Brain microvascular endothelial cell (primary cell): ENCODE results near the gene SLC12A1.

Experiments used
- DNase-seq: peaks from one replicate; pipeline ENCODE4 v3.0.0-alpha.2; 2020
- H3K27ac ChIP-seq: fragments of 250-450 bp; sonication (Bioruptor Pico); 2 replicates; pipeline ENCODE4 v1.5.1; 2020; ENCODE audit warnings: mild to moderate bottlenecking, moderate library complexity
- H3K27me3 ChIP-seq: fragments of 250-450 bp; sonication (Bioruptor Pico); replicated peaks from 2 replicates; pipeline ENCODE4 v1.5.1; 2020; ENCODE audit warnings: mild to moderate bottlenecking
- H3K36me3 ChIP-seq: fragments of 250-450 bp; sonication (Bioruptor Pico); replicated peaks from 2 replicates; pipeline ENCODE4 v1.5.1; 2020; ENCODE audit warnings: mild to moderate bottlenecking
- H3K4me3 ChIP-seq: 2 replicates; pipeline ENCODE4 v1.5.1; 2011; ENCODE audit warnings: low read depth, mild to moderate bottlenecking, control low read depth, low read length, moderate library complexity
- in situ Hi-C: cut with HindIII; loops from 2 replicates; pipeline ENCODE4 v1.10.0; 2017; ENCODE audit warnings: low sequenced_read_pairs, low pct_ligation_motif_present
- TF ChIP-seq, protein P1 (sequence below): IDR thresholded peaks from 2 replicates; pipeline ENCODE4 v1.5.1; 2011; ENCODE audit warnings: low read depth, mild to moderate bottlenecking, moderate library complexity, low read length, control low read depth, inconsistent platforms; ENCODE audit errors: missing control alignments

The SLC12A1 gene

DNA sequence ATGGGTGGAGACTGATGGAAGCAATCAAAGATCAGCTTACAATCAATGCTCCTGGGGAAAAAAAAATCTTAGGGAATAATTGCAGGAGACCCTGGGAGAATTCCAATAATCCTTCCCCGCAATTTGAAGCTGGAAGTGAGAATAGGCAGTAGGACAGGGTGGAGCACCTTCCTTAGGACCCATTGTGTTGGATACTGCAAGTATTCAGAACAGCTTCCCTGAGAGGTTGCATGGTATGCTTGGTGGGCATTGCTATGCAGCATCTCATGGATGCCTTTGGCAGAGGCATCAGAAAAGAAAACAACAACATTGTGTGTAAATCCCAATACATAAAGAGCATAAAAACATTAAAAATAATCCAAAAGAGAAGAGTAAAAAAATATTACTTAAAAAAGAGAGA is 100.5 kb downstream of the SLC12A1 start:
- in situ Hi-C loops: no loop called here
- H3K4me3 ChIP-seq: no peak overlapping the region
- H3K36me3 ChIP-seq: no peaks in the 10 kb centered on the region
- TF ChIP-seq, protein P1, sequence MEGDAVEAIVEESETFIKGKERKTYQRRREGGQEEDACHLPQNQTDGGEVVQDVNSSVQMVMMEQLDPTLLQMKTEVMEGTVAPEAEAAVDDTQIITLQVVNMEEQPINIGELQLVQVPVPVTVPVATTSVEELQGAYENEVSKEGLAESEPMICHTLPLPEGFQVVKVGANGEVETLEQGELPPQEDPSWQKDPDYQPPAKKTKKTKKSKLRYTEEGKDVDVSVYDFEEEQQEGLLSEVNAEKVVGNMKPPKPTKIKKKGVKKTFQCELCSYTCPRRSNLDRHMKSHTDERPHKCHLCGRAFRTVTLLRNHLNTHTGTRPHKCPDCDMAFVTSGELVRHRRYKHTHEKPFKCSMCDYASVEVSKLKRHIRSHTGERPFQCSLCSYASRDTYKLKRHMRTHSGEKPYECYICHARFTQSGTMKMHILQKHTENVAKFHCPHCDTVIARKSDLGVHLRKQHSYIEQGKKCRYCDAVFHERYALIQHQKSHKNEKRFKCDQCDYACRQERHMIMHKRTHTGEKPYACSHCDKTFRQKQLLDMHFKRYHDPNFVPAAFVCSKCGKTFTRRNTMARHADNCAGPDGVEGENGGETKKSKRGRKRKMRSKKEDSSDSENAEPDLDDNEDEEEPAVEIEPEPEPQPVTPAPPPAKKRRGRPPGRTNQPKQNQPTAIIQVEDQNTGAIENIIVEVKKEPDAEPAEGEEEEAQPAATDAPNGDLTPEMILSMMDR: no peak
- no peak overlapping the region for H3K27ac ChIP-seq
- no peak for DNase-seq
- no peaks in the 10 kb centered on the region for H3K27me3 ChIP-seq

DNA sequence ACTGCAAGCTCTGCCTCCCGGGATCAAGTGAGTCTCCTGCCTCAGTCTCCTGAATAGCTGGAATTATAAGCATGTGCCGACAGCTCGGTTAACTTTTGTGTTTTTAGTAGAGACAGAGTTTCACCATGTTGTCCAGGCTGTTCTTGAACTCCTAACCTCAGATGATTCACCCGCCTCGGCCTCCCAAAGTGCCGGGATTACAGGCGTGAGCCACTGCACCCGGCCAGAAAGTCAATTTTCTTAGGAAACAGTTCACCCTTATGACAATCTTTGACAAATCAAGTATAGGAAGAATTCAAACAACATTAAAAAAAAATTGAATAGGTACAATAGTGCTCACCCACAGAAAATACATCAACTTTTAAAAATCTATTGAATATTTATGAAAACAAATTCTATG is 101.5 kb downstream of the SLC12A1 start:
- Histone ChIP-seq H3K36me3 (no peaks in the 10 kb centered on the region), H3K4me3 (no peak overlapping the region), H3K27ac (no peak overlapping the region), H3K27me3 (no peaks in the 10 kb centered on the region)
- TF ChIP-seq, protein P1: no peak
- in situ Hi-C loops: no loop called here
- DNase-seq: peak; percentile 51

DNA sequence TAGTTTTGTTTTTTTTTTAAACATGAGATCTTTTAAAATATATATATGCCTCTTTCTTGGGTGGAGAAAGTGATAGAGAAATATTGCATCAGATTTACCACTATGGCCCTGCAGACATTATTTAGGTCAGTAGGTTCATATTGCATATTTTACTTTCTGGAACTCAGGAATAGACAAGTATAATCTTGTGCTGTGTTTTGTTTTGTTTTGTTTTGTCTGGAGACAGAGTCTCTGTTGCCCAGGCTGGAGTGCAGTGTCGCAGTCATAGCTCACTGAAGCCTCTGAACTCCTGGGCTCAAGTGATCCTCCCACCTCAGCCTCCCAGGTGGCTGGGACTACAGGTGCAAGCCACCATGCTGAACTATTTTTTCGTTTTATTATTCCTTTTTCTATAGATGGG is 103.6 kb downstream of the SLC12A1 start:
- TF ChIP-seq, protein P1: no peak
- no peaks in the 10 kb centered on the region for H3K27me3 ChIP-seq
- no peak overlapping the region for H3K27ac ChIP-seq
- H3K4me3 ChIP-seq: no peak overlapping the region
- DNase-seq: no peak
- in situ Hi-C loops: no loop called here
- H3K36me3 ChIP-seq: no peaks in the 10 kb centered on the region

DNA sequence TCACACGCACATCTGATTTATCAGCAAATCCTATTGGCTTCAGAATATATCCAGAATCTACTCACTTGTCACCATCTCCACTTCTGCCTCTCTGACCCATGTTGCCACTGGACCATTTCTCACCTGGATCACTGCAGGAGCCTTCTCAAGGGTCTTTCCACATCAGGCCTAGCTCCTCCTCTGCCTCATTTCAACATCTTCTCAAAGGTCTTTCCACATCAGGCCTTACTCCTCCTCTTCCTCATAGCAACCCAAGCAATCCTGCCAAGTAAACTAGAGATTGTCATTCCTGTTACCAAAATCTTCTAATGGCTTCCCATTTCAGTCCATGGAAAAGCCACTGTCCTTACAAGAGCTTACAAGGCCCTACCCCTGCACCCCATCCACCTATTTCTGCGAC is 107.1 kb downstream of the SLC12A1 start:
- Histone ChIP-seq H3K27ac (no peak overlapping the region), H3K27me3 (no peaks in the 10 kb centered on the region), H3K4me3 (no peak overlapping the region), H3K36me3 (no peaks in the 10 kb centered on the region)
- TF ChIP-seq, protein P1: no peak
- in situ Hi-C loops: no loop called here
- no peak for DNase-seq

DNA sequence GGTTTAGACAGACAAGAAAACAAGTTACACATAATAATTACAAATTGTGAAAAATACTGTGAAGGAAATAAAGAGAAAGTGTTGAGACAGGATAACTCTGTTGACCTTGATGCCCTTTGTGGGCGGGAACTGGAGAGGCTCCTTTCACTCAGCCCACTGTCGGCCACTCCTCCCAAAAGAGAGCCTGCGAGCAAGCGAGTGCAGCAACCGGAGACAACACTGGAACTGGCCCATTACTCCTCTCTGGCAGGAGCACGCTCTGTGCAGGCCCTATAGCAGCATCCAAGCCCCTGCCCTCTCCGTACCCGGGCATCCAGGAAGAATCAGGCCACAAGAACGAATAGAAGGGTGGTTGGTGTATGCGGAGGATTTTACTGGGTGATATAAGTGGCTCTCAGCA is 108.9 kb downstream of the SLC12A1 start:
- H3K4me3 ChIP-seq: no peak overlapping the region
- no peak for DNase-seq
- TF ChIP-seq, protein P1: no peak
- in situ Hi-C loops: no loop called here
- no peaks in the 10 kb centered on the region for H3K27me3 ChIP-seq
- no peak overlapping the region for H3K27ac ChIP-seq
- no peaks in the 10 kb centered on the region for H3K36me3 ChIP-seq

DNA sequence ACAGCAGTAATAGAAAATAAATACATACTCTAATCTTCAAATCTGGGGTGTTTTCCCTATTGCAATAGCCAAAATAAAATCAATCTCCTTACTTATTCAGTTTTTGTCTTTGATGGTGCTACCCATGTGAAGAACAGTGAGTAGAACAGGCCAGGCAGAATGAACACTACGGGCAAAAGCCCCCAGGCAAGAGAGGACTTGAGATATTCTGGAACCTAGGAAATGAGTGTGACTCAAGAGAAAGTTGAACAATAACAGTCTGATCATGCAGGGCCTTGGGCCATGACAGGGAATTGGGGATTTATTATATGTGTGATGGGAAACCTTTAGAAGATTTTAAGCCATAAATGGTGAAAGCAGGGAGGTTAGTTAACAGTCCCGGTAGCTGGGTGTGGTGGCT is 111.1 kb downstream of the SLC12A1 start:
- in situ Hi-C loops: no loop called here
- TF ChIP-seq, protein P1: no peak
- Histone ChIP-seq H3K36me3 (no peaks in the 10 kb centered on the region), H3K4me3 (no peak overlapping the region), H3K27me3 (no peaks in the 10 kb centered on the region), H3K27ac (no peak overlapping the region)
- no peak for DNase-seq
